ENCODE results near the gene SNX11. TPM values are rescaled to one million over a fixed set of nuclear protein-coding genes. Genes with fewer than 3 reads are reported as not detected.
"Not testable (repeated sequence)": the region's sequence is repeated elsewhere in the genome, so short reads cannot be mapped to it uniquely, and the experiment has no call there.

The SNX11 gene
- total and polyA plus RNA-seq, 2 donors (not counting 1 experiment from before 2014, with no cell fraction given): 12.6 to 17.7 TPM

DNA sequence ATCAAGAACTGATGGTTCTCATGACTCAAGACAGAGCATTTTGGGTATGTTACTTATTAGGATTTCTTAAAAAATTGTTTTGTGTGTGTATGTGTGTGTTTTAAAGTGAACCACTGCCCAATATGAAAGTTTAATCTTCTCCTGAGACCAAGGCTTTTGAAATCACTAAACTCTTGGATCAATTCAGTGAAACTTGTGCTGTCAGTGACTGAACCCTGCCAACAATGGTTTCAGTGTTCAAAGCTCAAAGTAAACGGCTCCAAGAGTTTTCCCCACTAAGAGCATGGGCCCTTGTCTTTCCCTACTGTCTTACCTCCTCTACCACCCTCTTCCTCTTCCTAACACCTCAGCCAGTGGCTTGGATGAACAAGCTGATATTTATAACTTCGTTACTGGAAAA lies 37.4 kb upstream of the SNX11 start:
- Histone ChIP-seq H3K9me3 (ENCODE audit: control insufficient read depth, insufficient read depth, low read depth, low read length) (no peaks in the 10 kb centered on the region), H3K4me3 (replicated peaks in 1 of 4; ENCODE audit: control extremely low read depth in 1 of 4, insufficient read depth in 1 of 4, low read depth in 3 of 4, low read length in 4 of 4) (no peak overlapping the region), H3K4me1 (ENCODE audit: control insufficient read depth, extremely low read depth, insufficient read depth, low read length) (peaks cover 6% of the 10 kb centered on the region), H3K9ac (ENCODE audit: insufficient read depth, low read length) (no peak overlapping the region), H3K79me2 (ENCODE audit: control insufficient read depth, insufficient read depth, low read length) (no peaks in the 10 kb centered on the region), H2AFZ (ENCODE audit: low read length) (no peak overlapping the region), H3K27me3 (ENCODE audit: control insufficient read depth, insufficient read depth, low read length) (no peaks in the 10 kb centered on the region), H3K36me3 (ENCODE audit: control insufficient read depth, insufficient read depth, low read length) (peaks cover 5% of the 10 kb centered on the region), H3K4me2 (ENCODE audit: extremely low read depth, insufficient read depth, low read length) (no peak overlapping the region), H4K20me1 (ENCODE audit: control insufficient read depth, extremely low read depth, insufficient read depth, low read length) (no peaks in the 10 kb centered on the region), H3K27ac (ENCODE audit: insufficient read depth, low read length) (no peak overlapping the region)
- no peak for DNase-seq (ENCODE audit: low read depth in 2 of 2)
- no peak for TF ChIP-seq EZH2 (IDR thresholded peaks at IDR 0.05; ENCODE audit: low read length, missing control alignments)
- TF ChIP-seq, protein P1, sequence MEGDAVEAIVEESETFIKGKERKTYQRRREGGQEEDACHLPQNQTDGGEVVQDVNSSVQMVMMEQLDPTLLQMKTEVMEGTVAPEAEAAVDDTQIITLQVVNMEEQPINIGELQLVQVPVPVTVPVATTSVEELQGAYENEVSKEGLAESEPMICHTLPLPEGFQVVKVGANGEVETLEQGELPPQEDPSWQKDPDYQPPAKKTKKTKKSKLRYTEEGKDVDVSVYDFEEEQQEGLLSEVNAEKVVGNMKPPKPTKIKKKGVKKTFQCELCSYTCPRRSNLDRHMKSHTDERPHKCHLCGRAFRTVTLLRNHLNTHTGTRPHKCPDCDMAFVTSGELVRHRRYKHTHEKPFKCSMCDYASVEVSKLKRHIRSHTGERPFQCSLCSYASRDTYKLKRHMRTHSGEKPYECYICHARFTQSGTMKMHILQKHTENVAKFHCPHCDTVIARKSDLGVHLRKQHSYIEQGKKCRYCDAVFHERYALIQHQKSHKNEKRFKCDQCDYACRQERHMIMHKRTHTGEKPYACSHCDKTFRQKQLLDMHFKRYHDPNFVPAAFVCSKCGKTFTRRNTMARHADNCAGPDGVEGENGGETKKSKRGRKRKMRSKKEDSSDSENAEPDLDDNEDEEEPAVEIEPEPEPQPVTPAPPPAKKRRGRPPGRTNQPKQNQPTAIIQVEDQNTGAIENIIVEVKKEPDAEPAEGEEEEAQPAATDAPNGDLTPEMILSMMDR (conservative IDR thresholded peaks at IDR 0.05 in 1 of 2, IDR thresholded peaks at IDR 0.05 in 1 of 2; ENCODE audit: low read depth in 1 of 2, low read length in 2 of 2): no peak

DNA sequence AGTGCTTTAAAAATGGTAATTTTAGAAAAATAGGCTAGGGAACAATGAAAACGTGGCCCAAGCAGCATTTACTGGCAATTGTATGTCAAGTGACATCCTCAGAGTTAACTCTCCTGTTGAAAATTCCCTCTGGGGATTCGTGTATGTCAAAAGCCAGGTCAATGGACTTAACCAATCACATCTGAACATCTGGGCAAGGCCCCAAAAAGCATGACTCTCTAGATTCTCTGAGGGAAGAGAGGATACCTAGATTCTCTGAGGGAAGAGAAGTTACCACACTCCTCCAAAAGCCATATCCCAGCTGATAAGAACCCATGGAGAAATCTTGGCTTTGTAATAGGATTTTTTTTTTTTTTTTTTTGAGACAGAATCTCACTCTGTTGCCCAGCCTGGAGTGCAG lies 35.9 kb upstream of the SNX11 start:
- no peaks in the 10 kb centered on the region for H3K27me3 ChIP-seq (ENCODE audit: control insufficient read depth, insufficient read depth, low read length)
- peaks cover 1% of the 10 kb centered on the region for H3K79me2 ChIP-seq (ENCODE audit: control insufficient read depth, insufficient read depth, low read length)
- TF ChIP-seq, protein P1 (conservative IDR thresholded peaks at IDR 0.05 in 1 of 2, IDR thresholded peaks at IDR 0.05 in 1 of 2; ENCODE audit: low read depth in 1 of 2, low read length in 2 of 2): no peak
- TF ChIP-seq EZH2 (IDR thresholded peaks at IDR 0.05; ENCODE audit: low read length, missing control alignments): no peak
- no peaks in the 10 kb centered on the region for H3K9me3 ChIP-seq (ENCODE audit: control insufficient read depth, insufficient read depth, low read depth, low read length)
- no peak for DNase-seq (ENCODE audit: low read depth in 2 of 2)
- peaks cover 6% of the 10 kb centered on the region for H3K4me1 ChIP-seq (ENCODE audit: control insufficient read depth, extremely low read depth, insufficient read depth, low read length)
- no peak overlapping the region for H3K27ac ChIP-seq (ENCODE audit: insufficient read depth, low read length)
- no peak overlapping the region for H2AFZ ChIP-seq (ENCODE audit: low read length)
- peaks cover 5% of the 10 kb centered on the region for H3K36me3 ChIP-seq (ENCODE audit: control insufficient read depth, insufficient read depth, low read length)
- no peak overlapping the region for H3K9ac ChIP-seq (ENCODE audit: insufficient read depth, low read length)
- no peak overlapping the region for H3K4me3 ChIP-seq (replicated peaks in 1 of 4; ENCODE audit: control extremely low read depth in 1 of 4, insufficient read depth in 1 of 4, low read depth in 3 of 4, low read length in 4 of 4)
- no peaks in the 10 kb centered on the region for H4K20me1 ChIP-seq (ENCODE audit: control insufficient read depth, extremely low read depth, insufficient read depth, low read length)
- no peak overlapping the region for H3K4me2 ChIP-seq (ENCODE audit: extremely low read depth, insufficient read depth, low read length)

DNA sequence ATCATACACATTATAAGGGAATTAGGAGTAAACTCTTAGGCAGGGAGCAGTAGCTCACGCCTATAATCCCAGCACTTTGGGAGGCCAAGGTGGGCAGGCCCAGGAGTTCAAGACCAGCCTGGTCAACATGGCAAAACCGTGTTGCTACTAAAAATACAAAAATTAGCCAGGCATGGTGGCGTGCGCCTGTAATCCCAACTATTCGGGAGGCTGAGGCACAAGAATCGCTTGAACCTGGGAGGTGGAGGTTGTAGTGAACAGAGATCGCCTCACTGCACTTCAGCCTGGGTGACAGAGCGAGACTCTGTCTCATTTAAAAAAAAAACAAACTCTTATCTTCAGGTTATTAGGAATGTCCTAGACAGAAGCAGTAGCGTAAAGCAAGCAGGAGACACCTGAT lies 34.8 kb upstream of the SNX11 start:
- H3K4me2 ChIP-seq (ENCODE audit: extremely low read depth, insufficient read depth, low read length); H3K27me3 ChIP-seq (ENCODE audit: control insufficient read depth, insufficient read depth, low read length); H2AFZ ChIP-seq (ENCODE audit: low read length); H3K36me3 ChIP-seq (ENCODE audit: control insufficient read depth, insufficient read depth, low read length); H3K4me1 ChIP-seq (ENCODE audit: control insufficient read depth, extremely low read depth, insufficient read depth, low read length); DNase-seq (ENCODE audit: low read depth in 2 of 2); H3K4me3 ChIP-seq (replicated peaks in 1 of 4; ENCODE audit: control extremely low read depth in 1 of 4, insufficient read depth in 1 of 4, low read depth in 3 of 4, low read length in 4 of 4); H3K27ac ChIP-seq (ENCODE audit: insufficient read depth, low read length); H3K9ac ChIP-seq (ENCODE audit: insufficient read depth, low read length); H4K20me1 ChIP-seq (ENCODE audit: control insufficient read depth, extremely low read depth, insufficient read depth, low read length); H3K79me2 ChIP-seq (ENCODE audit: control insufficient read depth, insufficient read depth, low read length); H3K9me3 ChIP-seq (ENCODE audit: control insufficient read depth, insufficient read depth, low read depth, low read length): not testable (repeated sequence)

DNA sequence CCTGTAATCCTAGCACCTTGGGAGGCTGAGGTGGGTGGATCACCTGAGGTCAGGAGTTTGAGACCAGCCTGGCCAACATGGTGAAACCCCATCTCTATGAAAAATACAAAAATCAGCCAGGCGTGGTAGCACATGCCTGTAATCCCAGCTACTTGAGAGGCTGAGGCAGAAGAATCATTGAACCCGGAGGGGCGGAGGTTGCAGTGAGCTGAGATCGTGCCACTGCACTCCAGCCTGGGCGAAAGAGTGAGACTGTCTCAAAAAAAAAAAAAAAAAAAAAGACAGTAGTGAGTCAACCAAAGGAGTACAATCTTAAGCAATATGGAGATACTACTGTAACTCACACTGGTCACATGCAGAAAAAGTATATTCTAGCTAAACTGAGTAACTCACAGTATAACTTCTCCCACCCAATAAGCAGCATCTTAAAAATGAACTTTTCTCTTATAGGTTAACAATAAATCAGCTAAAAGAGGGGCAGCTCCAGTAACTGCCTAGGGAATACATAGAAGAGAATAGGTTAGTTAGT lies 33.9 kb upstream of the SNX11 start:
- not testable (repeated sequence) for H2AFZ ChIP-seq (ENCODE audit: low read length); H3K79me2 ChIP-seq (ENCODE audit: control insufficient read depth, insufficient read depth, low read length); H3K9me3 ChIP-seq (ENCODE audit: control insufficient read depth, insufficient read depth, low read depth, low read length); DNase-seq (ENCODE audit: low read depth in 2 of 2); H4K20me1 ChIP-seq (ENCODE audit: control insufficient read depth, extremely low read depth, insufficient read depth, low read length); H3K9ac ChIP-seq (ENCODE audit: insufficient read depth, low read length); H3K36me3 ChIP-seq (ENCODE audit: control insufficient read depth, insufficient read depth, low read length); H3K27me3 ChIP-seq (ENCODE audit: control insufficient read depth, insufficient read depth, low read length); H3K4me3 ChIP-seq (replicated peaks in 1 of 4; ENCODE audit: control extremely low read depth in 1 of 4, insufficient read depth in 1 of 4, low read depth in 3 of 4, low read length in 4 of 4); H3K4me1 ChIP-seq (ENCODE audit: control insufficient read depth, extremely low read depth, insufficient read depth, low read length); H3K4me2 ChIP-seq (ENCODE audit: extremely low read depth, insufficient read depth, low read length)
- H3K27ac ChIP-seq (ENCODE audit: insufficient read depth, low read length): peak overlapping the region; percentile 9
